Stimulated activated effector memory CD8-positive, alpha-beta T cell treated with anti-CD3 and anti-CD28 coated beads, Interleukin-12 subunit alpha, Interleukin-12 subunit beta, amount 100 ng/mL, for 72 hours (primary cell): ENCODE measurements around the gene NELFCD.
"Not testable (repeated sequence)": the region's sequence is repeated elsewhere in the genome, so short reads cannot be mapped to it uniquely, and the experiment has no call there.

Source experiments
- ATAC-seq: fragments of 150-1000 bp; cut with Tn5 transposase; 2 replicates; pipeline ENCODE4 v1.10.0; 2021
- DNase-seq, 2 donors: peaks; one replicate each; pipeline ENCODE4 v3.0.0; 2021 to 2022; ENCODE audit warnings: low spot score in 2 of 2
- H3K27ac Mint-ChIP-seq: one replicate; pipeline ENCODE4 v1.8.0; 2022; ENCODE audit warnings: mild to moderate bottlenecking, mixed read lengths
- H3K36me3 Mint-ChIP-seq: one replicate; pipeline ENCODE4 v1.8.0; 2022; ENCODE audit warnings: mild to moderate bottlenecking, mixed read lengths
- H3K4me1 Mint-ChIP-seq: one replicate; pipeline ENCODE4 v1.8.0; 2022; ENCODE audit warnings: mixed read lengths
- H3K4me3 Mint-ChIP-seq: one replicate; pipeline ENCODE4 v1.8.0; 2022; ENCODE audit warnings: mild to moderate bottlenecking, mixed read lengths
- H3K9me3 Mint-ChIP-seq: one replicate; pipeline ENCODE4 v1.8.0; 2022; ENCODE audit warnings: mixed read lengths

NELFCD gene

DNA sequence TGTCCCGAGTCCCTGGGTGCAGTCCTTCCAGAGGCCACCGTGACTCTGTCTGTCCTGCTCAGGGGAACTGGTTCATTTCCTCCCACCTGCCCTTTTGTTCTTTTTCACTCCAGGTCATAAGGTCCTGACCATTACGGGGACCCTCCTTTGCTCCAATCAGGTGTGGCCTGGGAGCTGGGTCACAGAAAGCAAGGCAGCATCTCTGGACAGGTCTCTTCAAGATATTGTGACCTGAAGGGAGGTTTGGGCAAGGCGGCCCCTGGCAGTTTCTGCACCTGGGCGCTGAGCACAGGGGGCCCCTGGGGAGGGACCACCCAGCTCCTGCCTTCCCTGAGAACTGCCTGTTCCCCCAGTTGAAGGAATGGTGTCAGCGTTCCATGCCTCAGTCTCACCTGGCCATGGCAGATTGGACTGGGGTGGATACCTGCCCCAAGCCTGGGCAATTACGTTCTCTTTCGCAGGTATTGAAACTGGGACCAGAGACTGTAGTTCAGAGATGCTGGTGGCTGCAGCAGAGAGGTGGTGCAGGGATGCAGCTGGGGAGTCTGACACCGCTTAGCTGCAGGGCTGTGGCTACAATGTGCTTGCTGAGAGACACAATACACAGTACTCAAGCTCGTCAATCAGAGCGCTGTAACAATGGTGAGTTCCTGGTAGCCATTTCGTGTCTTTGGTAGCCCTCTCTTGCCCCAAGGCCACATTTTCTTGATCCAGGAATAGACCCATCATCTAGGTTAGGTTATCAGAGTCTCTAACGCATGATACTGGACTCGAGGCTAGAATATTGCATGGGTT is 15.6 kb upstream of the NELFCD start:
- DNase-seq = peak in 1 of 2 donors; percentile 36
- ATAC-seq = no peak
- no peak overlapping the region for H3K27ac Mint-ChIP-seq
- H3K4me1 Mint-ChIP-seq = no peaks in the 10 kb centered on the region
- no peak overlapping the region for H3K4me3 Mint-ChIP-seq
- H3K36me3 Mint-ChIP-seq = no peaks in the 10 kb centered on the region
- no peaks in the 10 kb centered on the region for H3K9me3 Mint-ChIP-seq

DNA sequence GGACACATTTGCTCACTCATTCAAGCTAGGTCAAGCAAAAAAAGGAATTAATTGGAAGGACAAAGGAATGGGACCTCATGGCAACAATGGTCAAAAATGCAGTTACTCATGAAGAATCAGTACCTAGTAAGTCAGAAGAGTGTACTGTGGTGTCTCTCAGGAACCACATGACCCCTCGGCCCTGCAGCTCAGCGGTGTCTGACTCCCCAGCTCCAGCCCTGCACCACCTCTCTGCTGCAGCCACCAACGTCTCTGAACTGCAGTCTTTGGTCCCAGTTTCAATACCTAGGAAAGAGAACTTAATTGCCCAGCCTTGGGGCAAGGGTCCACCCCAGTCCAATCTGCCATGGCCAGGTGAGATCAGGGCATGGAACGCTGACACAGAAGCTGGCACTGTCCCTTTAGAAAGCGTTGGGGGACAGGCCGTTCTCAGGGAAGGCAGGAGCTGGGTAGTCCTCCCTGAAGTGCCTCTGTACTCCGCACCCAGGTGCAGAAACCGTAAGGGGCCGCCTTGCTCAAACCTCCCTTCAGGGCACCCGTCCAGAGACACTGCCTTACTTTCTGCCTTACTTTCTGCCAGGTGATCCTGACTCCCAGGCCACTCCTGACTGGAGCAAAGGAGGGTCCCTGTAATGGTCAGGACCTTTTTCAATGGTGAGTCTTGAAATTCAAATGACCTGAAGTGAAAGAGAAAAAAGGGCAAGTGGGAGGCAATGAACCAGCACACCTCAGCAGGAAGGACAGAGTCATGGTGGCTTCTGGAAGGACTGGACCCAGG is 13.2 kb upstream of the NELFCD start:
- Mint-ChIP-seq H3K36me3 (no peaks in the 10 kb centered on the region), H3K4me1 (no peaks in the 10 kb centered on the region), H3K4me3 (no peak overlapping the region), H3K9me3 (no peaks in the 10 kb centered on the region), H3K27ac (no peak overlapping the region)
- ATAC-seq (no peak), DNase-seq (peak in 1 of 2 donors; percentile 22)

DNA sequence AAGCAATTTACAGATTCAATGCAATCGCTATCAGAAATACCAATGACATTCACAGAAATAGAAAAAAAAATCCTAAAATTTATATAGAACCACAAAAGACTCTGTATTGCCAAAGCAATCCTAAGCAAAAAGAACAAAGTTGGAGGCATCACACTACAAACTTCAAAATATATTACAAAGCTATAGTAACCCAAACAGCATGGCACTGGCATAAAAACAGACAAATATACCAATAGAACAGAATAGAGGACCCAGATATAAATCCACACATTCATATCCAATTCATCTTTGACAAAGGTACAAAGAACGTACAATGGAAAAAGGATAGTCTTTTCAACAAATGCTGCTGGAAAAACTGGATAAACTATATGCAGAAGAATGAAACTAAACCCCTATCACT is 11.6 kb upstream of the NELFCD start:
- DNase-seq (no peak), ATAC-seq (no peak)
- no peaks in the 10 kb centered on the region for H3K9me3 Mint-ChIP-seq
- no peaks in the 10 kb centered on the region for H3K4me1 Mint-ChIP-seq
- no peak overlapping the region for H3K27ac Mint-ChIP-seq
- no peak overlapping the region for H3K4me3 Mint-ChIP-seq
- H3K36me3 Mint-ChIP-seq = no peaks in the 10 kb centered on the region

DNA sequence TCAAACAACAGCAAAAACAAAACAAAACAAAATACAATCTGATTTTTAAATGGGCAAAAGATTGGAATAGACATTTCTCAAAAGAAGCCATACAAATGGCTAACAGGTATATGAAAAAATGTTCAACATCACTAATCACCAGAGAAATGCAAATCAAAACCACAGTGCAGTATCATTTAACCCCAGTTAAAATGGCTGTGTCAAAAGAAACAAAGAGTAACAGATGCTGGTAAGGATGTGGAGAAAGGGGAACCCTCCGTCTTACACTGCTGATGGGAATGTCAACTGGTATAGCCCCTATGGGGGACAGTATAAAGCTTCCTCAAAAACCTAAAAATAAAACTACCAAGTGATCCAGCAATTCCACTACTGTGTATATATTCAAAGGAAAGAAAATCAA is 10.9 kb upstream of the NELFCD start:
- ATAC-seq = no peak
- Mint-ChIP-seq H3K36me3 (no peaks in the 10 kb centered on the region), H3K4me1 (no peaks in the 10 kb centered on the region), H3K9me3 (peaks cover 1% of the 10 kb centered on the region), H3K4me3 (no peak overlapping the region), H3K27ac (no peak overlapping the region)
- DNase-seq = no peak

- H3K27ac Mint-ChIP-seq = no peak overlapping the region
- H3K36me3 Mint-ChIP-seq = no peaks in the 10 kb centered on the region
- ATAC-seq = no peak
- no peaks in the 10 kb centered on the region for H3K4me1 Mint-ChIP-seq
- no peak overlapping the region for H3K4me3 Mint-ChIP-seq
- H3K9me3 Mint-ChIP-seq = peaks cover 2% of the 10 kb centered on the region
- DNase-seq = peak in 1 of 2 donors; percentile 44
These were observed 9.6 kb upstream of the NELFCD start for GRCh38 chr20:58971429-58971828.

DNA sequence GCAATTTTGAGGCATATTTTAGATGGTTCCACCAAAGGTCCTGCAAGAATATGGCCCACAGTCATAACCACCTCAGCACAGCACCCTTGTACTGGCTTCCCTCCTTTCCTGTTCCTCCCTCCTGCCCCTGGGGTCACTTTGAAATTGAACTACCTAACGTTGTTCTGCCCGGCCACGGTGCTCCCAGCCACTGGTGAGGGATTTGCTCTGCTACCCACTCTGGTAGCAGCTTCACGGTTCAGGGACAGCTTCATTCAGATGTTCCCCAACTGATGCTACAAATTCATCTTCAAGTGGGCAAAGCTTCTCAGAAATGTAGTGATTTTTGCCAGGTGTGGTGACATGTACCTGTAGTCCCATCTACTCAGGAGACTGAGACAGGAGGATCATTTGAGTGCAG is 7.9 kb upstream of the NELFCD start:
- ATAC-seq (no peak), DNase-seq (peak in 1 of 2 donors; percentile 35)
- Mint-ChIP-seq H3K4me1 (no peaks in the 10 kb centered on the region), H3K9me3 (peaks cover 2% of the 10 kb centered on the region), H3K36me3 (no peaks in the 10 kb centered on the region), H3K4me3 (no peak overlapping the region), H3K27ac (no peak overlapping the region)

DNA sequence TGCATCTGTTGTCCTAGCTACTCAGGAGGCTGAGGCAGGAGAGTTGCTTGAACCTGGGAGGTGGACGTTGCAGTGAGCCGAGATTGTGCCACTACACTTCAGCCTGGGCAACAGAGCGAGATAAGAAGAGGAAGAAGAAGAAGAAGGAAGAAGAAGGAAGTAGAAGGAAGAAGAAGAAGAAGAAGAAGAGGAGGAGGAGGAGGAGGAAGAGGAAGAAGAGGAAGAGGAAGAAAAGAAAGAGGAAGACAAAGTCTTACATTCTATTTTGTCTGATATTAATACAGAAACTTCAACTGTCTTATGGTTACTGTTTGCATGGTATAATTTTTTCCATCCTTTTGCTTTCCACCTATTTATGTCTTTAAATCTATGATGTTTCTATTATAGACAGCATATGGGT is 7.2 kb upstream of the NELFCD start:
- no peak for ATAC-seq

GRCh38 chr20:58975353-58975752 is 5.7 kb upstream of the NELFCD start:
- H3K9me3 Mint-ChIP-seq = peaks cover 2% of the 10 kb centered on the region
- H3K4me1 Mint-ChIP-seq = no peaks in the 10 kb centered on the region
- no peak overlapping the region for H3K27ac Mint-ChIP-seq
- no peaks in the 10 kb centered on the region for H3K36me3 Mint-ChIP-seq
- DNase-seq (no peak), ATAC-seq (no peak)
- no peak overlapping the region for H3K4me3 Mint-ChIP-seq

More for the DNA sequence above, 7.2 kb upstream of the NELFCD start:
- H3K27ac Mint-ChIP-seq = no peak overlapping the region
- peaks cover 2% of the 10 kb centered on the region for H3K9me3 Mint-ChIP-seq
- H3K4me3 Mint-ChIP-seq = no peak overlapping the region
- no peaks in the 10 kb centered on the region for H3K4me1 Mint-ChIP-seq
- H3K36me3 Mint-ChIP-seq = no peaks in the 10 kb centered on the region
- no peak for DNase-seq

GRCh38 chr20:58976061-58976730 is 4.9 kb upstream of the NELFCD start:
- H3K36me3 Mint-ChIP-seq = no peaks in the 10 kb centered on the region
- H3K27ac Mint-ChIP-seq = no peak overlapping the region
- DNase-seq (peak in 1 of 2 donors; percentile 48), ATAC-seq (peak; percentile 52)
- peaks cover 2% of the 10 kb centered on the region for H3K9me3 Mint-ChIP-seq
- no peaks in the 10 kb centered on the region for H3K4me1 Mint-ChIP-seq
- no peak overlapping the region for H3K4me3 Mint-ChIP-seq

DNA sequence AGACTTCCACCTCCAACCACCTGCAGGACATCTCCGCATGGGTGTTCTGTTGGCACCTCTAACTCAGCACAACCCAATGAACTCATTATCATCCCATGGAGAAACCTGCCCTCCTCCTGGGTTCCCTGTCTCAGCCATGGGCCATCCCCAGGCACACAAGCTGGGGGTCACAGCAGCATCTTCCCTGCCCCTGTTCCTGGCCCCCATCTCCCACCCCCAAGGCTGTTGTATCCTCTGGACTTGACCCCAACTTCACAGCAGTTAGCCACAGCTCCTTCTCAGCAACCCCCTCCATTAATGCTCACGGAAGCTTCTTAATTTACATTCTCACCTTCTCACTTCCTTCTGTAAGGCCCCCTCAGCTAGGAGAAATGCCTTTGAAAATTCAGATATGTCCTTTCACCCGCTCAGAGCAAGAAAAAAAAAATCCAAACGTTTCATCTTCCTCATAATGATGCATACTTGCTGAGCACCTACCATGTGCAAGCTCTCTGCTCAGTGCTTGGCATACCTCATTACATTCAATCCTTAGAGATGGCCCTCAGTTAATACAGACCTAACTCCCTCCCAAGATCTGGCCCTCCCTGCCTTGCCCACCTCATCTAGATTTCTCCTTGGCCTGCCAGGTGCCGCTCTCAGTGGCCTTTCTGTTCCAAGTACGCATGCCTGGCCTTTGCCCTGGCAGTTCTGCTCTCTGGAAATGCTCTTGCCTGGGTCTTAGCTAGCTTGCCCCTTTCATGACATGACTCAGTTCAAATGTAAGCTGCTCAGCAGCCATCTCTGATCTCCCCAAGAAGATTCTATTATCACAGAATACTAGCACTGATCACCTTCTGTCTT is 2.5 kb upstream of the NELFCD start:
- Mint-ChIP-seq H3K4me3 (no peak overlapping the region), H3K27ac (peak overlapping the region; percentile 6), H3K4me1 (peaks cover 12% of the 10 kb centered on the region), H3K9me3 (peaks cover 2% of the 10 kb centered on the region), H3K36me3 (peaks cover 17% of the 10 kb centered on the region)
- ATAC-seq (no peak), DNase-seq (no peak)

DNA sequence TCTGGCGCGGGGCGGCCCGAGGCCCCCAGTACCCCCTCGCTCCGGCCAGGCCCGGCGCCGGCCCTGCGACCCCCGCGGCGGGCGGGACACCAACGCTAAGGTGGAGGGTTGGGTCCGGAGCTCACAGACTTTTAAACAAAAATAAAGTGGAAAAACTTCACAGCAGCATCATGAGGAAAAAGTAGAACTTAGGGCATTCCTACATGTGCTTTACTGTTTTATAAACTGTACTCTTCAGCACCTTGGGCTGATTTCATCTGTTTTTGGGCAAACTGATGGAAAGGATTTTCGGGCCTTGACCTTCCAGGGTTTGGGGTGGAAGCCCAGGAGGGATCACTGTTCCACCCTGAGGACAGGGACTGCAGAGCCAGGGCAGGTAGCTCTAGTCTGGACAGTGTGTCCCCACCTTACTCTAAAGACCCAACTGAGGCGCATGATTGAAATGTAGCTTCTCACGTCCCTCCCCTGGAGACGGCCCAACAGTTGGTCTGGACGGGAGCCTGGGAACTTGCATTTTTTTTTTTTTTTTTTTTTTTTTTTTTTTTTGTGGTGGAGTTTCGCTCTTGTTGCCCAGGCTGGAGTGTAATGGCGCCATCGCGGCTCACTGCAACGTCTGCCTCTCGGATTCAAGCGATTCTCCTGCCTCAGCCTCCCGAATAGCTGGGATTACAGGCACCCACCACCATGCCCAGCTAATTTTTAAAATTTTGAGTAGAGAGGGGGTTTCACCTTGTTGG is 740 bp downstream of the NELFCD start:
- peak; percentile 4 for ATAC-seq
- Mint-ChIP-seq H3K27ac (peak overlapping the region; percentile 75), H3K4me1 (peaks cover 37% of the 10 kb centered on the region), H3K4me3 (peak overlapping the region; percentile 69), H3K36me3 (peaks cover 47% of the 10 kb centered on the region), H3K9me3 (no peaks in the 10 kb centered on the region)
- peak in 1 of 2 donors; percentile 64 for DNase-seq

DNA sequence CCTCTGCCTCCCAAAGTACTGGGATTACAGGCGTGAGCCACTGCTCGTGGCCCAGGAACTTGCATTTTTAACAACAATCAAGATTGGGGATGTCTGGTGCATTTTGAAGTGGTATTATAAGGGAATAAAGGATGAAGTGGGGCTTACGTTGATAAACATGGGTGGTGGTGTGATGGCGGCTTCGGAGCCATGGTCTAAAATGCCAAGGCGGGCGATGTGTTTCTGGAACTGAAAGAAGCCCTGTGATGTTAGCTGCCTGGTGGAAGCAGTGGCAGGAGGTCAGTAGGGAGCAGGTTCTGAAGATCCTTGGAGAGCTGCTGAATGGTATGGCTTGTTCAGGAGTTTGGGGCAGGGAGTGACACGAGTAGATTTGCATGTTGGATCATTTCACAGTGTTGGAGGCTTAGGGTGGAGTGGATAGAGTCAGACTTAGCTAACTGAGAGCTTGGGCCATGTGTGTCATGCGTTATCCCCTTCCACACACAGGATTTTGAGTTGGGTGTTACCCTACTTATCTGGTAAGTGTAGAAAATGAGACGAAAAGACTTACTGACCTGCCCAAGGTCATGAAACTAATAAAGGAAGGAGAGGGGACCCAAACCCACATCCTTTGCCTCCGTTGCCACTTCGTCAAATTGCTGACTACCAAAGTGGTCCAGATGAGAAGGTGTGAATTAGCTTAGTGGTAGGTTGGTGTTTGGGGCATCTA is 1.5 kb downstream of the NELFCD start:
- peaks cover 42% of the 10 kb centered on the region for H3K4me1 Mint-ChIP-seq
- H3K9me3 Mint-ChIP-seq = no peaks in the 10 kb centered on the region
- peak overlapping the region; percentile 69 for H3K4me3 Mint-ChIP-seq
- peaks cover 55% of the 10 kb centered on the region for H3K36me3 Mint-ChIP-seq
- DNase-seq (peak in 1 of 2 donors; percentile 65), ATAC-seq (peak; percentile 48)
- peak overlapping the region; percentile 75 for H3K27ac Mint-ChIP-seq

DNA sequence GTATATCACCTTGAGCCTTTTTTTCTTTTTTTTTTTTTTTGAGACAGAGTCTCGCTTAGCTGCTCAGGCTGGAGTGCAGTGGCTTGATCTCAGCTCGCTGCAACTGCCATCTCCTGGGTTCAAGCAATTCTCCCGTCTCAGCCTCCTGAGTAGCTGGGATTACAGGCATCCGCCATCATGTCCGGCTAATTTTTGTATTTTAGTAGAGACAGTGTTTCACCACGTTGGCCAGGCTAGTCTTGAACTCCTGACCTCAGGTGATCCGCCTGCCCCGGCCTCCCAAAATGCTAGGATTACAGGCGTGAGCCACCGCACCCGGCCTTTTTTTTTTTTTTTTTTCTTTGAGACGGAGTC is 2.0 kb downstream of the NELFCD start:
- Mint-ChIP-seq H3K4me1 (peaks cover 47% of the 10 kb centered on the region), H3K27ac (peak overlapping the region; percentile 75), H3K36me3 (peaks cover 60% of the 10 kb centered on the region), H3K4me3 (peak overlapping the region; percentile 69)
- DNase-seq, H3K9me3 Mint-ChIP-seq, ATAC-seq: not testable (repeated sequence)

GRCh38 chr20:58984691-58985090 is 3.6 kb downstream of the NELFCD start:
- DNase-seq = no peak
- H3K9me3 Mint-ChIP-seq = no peaks in the 10 kb centered on the region
- H3K27ac Mint-ChIP-seq = peak overlapping the region; percentile 45
- H3K4me3 Mint-ChIP-seq = peak overlapping the region; percentile 69
- ATAC-seq = no peak
- peaks cover 48% of the 10 kb centered on the region for H3K4me1 Mint-ChIP-seq
- H3K36me3 Mint-ChIP-seq = peaks cover 76% of the 10 kb centered on the region
